ENCODE measurements around the gene ATG9A. TPM values are rescaled to one million over a fixed set of nuclear protein-coding genes. Genes with fewer than 3 reads are reported as not detected.

Gene ATG9A
- total and polyA plus RNA-seq, 9 donors: 22.6 to 46.3 (median 32.6) TPM

- no peak overlapping the region for H3K27ac ChIP-seq
- no peaks in the 10 kb centered on the region for H3K36me3 ChIP-seq
- WGBS, 3 donors: 85 to 90% (median 86%) methylated on average over 19 of the region's 19 CpGs
- no peak overlapping the region for H3K4me3 ChIP-seq
- TF ChIP-seq POLR2A (IDR thresholded peaks at IDR 0.05): no peak
- TF ChIP-seq CTCF (IDR thresholded peaks at IDR 0.05): no peak
- no peak for TF ChIP-seq EP300 (IDR thresholded peaks at IDR 0.05)
- DNase-seq: peak in 3 of 5 donors; percentile 42 to 58 (median 51)
- H3K9me3 ChIP-seq: no peaks in the 10 kb centered on the region
- H3K27me3 ChIP-seq: no peaks in the 10 kb centered on the region
- intact Hi-C loops (cut with DNase I): no loop called here
- peaks cover 2% of the 10 kb centered on the region for H3K4me1 ChIP-seq (ENCODE audit: insufficient read depth)
These were observed 8.6 kb downstream of the ATG9A start for GRCh38 chr2:219220652-219221402.

- Histone ChIP-seq H3K27me3 (no peaks in the 10 kb centered on the region), H3K36me3 (no peaks in the 10 kb centered on the region), H3K4me1 (ENCODE audit: insufficient read depth) (peaks cover 2% of the 10 kb centered on the region), H3K27ac (peak overlapping the region in 1 of 2 donors; percentile 88), H3K9me3 (no peaks in the 10 kb centered on the region), H3K4me3 (no peak overlapping the region)
- DNase-seq: peak in 3 of 5 donors; percentile 45 to 50 (median 48)
- intact Hi-C loops (cut with DNase I): loop anchor here in 2 of 4 donors (5.0 kb wide), 2 partner anchors 38 to 43 kb away; partner anchors contain the start of genes CNPPD1 (in 1 of the 2) and RETREG2 (in 1 of the 2)
- TF ChIP-seq CTCF (IDR thresholded peaks at IDR 0.05) (no peak), EP300 (IDR thresholded peaks at IDR 0.05) (no peak)
- 80 to 88% (median 86%) methylated on average over 18 of the region's 18 CpGs for WGBS, 3 donors
These were observed 9.5 kb downstream of the ATG9A start for GRCh38 chr2:219219784-219220532.

GRCh38 chr2:219218732-219219701, 10.4 kb downstream of the ATG9A start, which contains the start of gene ABCB6:
TSS of gene ABCB6 (minus strand) at chr2:219218958. CDS start at chr2:219218673, 285 bp downstream.
- Histone ChIP-seq H3K4me1 (ENCODE audit: insufficient read depth) (peaks cover 2% of the 10 kb centered on the region), H3K36me3 (no peaks in the 10 kb centered on the region), H3K9me3 (no peaks in the 10 kb centered on the region), H3K27ac (peak within 1 kb of the TSS; percentile 54 to 88), H3K4me3 (peak within 1 kb of the TSS; percentile 53), H3K27me3 (no peaks in the 10 kb centered on the region)
- 2 to 3% (median 3%) methylated on average over 67 to 71 of the region's 71 CpGs for WGBS, 3 donors
- peak; percentile 99 to 100 (median 99) for DNase-seq
- intact Hi-C loops (cut with DNase I): loop anchor here in 2 of 4 donors (5.0 kb wide), 2 partner anchors 37 to 42 kb away; partner anchors contain the start of genes CNPPD1 (in 1 of the 2) and RETREG2 (in 1 of the 2)
- TF ChIP-seq POLR2A (IDR thresholded peaks at IDR 0.05): peak; percentile 53
- no peak for TF ChIP-seq EP300 (IDR thresholded peaks at IDR 0.05)
- no peak for TF ChIP-seq CTCF (IDR thresholded peaks at IDR 0.05)
